SJCRH30 (cell line): Measurements from ENCODE around the gene NXT1. TPM values are rescaled to one million over a fixed set of nuclear protein-coding genes. Genes with fewer than 3 reads are reported as not detected.

Source experiments
- DNase-seq, 2 experiments: peaks; one replicate each; pipeline ENCODE4 v3.0.0-alpha.2; 2015 to 2020
- H3K27ac ChIP-seq: fragments of 250-450 bp; sonication (Bioruptor Pico); 2 replicates; pipeline ENCODE4 v1.5.1; 2020; ENCODE audit warnings: mild to moderate bottlenecking, moderate library complexity
- H3K27me3 ChIP-seq: fragments of 250-450 bp; sonication (Bioruptor Pico); 2 replicates; pipeline ENCODE4 v1.5.1; 2020; ENCODE audit warnings: mild to moderate bottlenecking, moderate library complexity
- H3K36me3 ChIP-seq: fragments of 250-450 bp; sonication (Bioruptor Pico); 2 replicates; pipeline ENCODE4 v1.5.1; 2020; ENCODE audit warnings: mild to moderate bottlenecking, moderate library complexity
- H3K4me1 ChIP-seq: fragments of 250-450 bp; sonication (Bioruptor Pico); 2 replicates; pipeline ENCODE4 v1.5.1; 2020; ENCODE audit warnings: mild to moderate bottlenecking, moderate library complexity
- H3K4me3 ChIP-seq: fragments of 250-450 bp; sonication (Bioruptor Pico); 2 replicates; pipeline ENCODE4 v1.5.1; 2020; ENCODE audit warnings: mild to moderate bottlenecking, moderate library complexity
- H3K9me3 ChIP-seq: fragments of 250-450 bp; sonication (Bioruptor Pico); replicated peaks from 2 replicates; pipeline ENCODE4 v1.5.1; 2020; ENCODE audit warnings: mild to moderate bottlenecking, moderate library complexity
- total RNA-seq: library from RNA; depleted of rRNA; stranded (reverse); fragments of >200 nt; shearing (Covaris generic); gene quantifications from 2 replicates; pipeline ENCODE4 v1.2.3, GENCODE V29; 2014

Gene NXT1
- total RNA-seq, 1 experiment from 2014 or later, result 85.9 TPM

- Histone ChIP-seq H3K27ac (no peak overlapping the region), H3K4me3 (no peak overlapping the region), H3K4me1 (peaks cover 20% of the 10 kb centered on the region), H3K27me3 (no peaks in the 10 kb centered on the region), H3K36me3 (no peaks in the 10 kb centered on the region), H3K9me3 (0 out of 2 replicates have a peak, but pooled peaks cover 3% of the 10 kb centered on the region)
- DNase-seq, result no peak
Measured at GRCh38 chr20:23316626-23317025, 34.0 kb upstream of the NXT1 start.

GRCh38 chr20:23317081-23317480 is 33.5 kb upstream of the NXT1 start:
- no peaks in the 10 kb centered on the region for H3K36me3 ChIP-seq

GRCh38 chr20:23318347-23318746 is 32.2 kb upstream of the NXT1 start:
- DNase-seq, result no peak
- Histone ChIP-seq H3K27ac (no peak overlapping the region), H3K4me3 (no peak overlapping the region), H3K4me1 (peaks cover 20% of the 10 kb centered on the region), H3K36me3 (no peaks in the 10 kb centered on the region), H3K27me3 (no peaks in the 10 kb centered on the region), H3K9me3 (0 out of 2 replicates have a peak, but pooled peaks cover 3% of the 10 kb centered on the region)

More at GRCh38 chr20:23317081-23317480, 33.5 kb upstream of the NXT1 start:
- H3K4me3 ChIP-seq, result no peak overlapping the region
- DNase-seq, result no peak
- no peaks in the 10 kb centered on the region for H3K27me3 ChIP-seq
- no peak overlapping the region for H3K27ac ChIP-seq
- H3K9me3 ChIP-seq, result 0 out of 2 replicates have a peak, but pooled peaks cover 3% of the 10 kb centered on the region
- H3K4me1 ChIP-seq, result peaks cover 20% of the 10 kb centered on the region

- Histone ChIP-seq H3K4me1 (peaks cover 20% of the 10 kb centered on the region), H3K9me3 (0 out of 2 replicates have a peak, but pooled peaks cover 3% of the 10 kb centered on the region), H3K27me3 (no peaks in the 10 kb centered on the region), H3K36me3 (no peaks in the 10 kb centered on the region), H3K4me3 (no peak overlapping the region), H3K27ac (peak overlapping the region; percentile 55)
- peak; percentile 91 to 97 for DNase-seq
Measured at GRCh38 chr20:23320317-23320716, 30.3 kb upstream of the NXT1 start.

GRCh38 chr20:23325107-23325506 is 25.5 kb upstream of the NXT1 start:
- Histone ChIP-seq H3K27me3 (no peaks in the 10 kb centered on the region), H3K36me3 (no peaks in the 10 kb centered on the region), H3K27ac (no peak overlapping the region), H3K4me1 (peaks cover 12% of the 10 kb centered on the region), H3K4me3 (no peak overlapping the region), H3K9me3 (0 out of 2 replicates have a peak, but pooled peaks cover 1% of the 10 kb centered on the region)
- DNase-seq, result no peak

- Histone ChIP-seq H3K27me3 (no peaks in the 10 kb centered on the region), H3K9me3 (0 out of 2 replicates have a peak, but pooled peaks cover 4% of the 10 kb centered on the region), H3K4me3 (no peak overlapping the region), H3K27ac (no peak overlapping the region), H3K36me3 (no peaks in the 10 kb centered on the region), H3K4me1 (peaks cover 8% of the 10 kb centered on the region; the same call in 1 of the 2 replicates)
- no peak for DNase-seq
Measured at GRCh38 chr20:23326774-23327173, 23.8 kb upstream of the NXT1 start.

- no peaks in the 10 kb centered on the region for H3K27me3 ChIP-seq
- no peak overlapping the region for H3K4me3 ChIP-seq
- H3K4me1 ChIP-seq, result peaks cover 8% of the 10 kb centered on the region; the same call in 1 of the 2 replicates
- no peak for DNase-seq
- no peaks in the 10 kb centered on the region for H3K36me3 ChIP-seq
- H3K9me3 ChIP-seq, result 0 out of 2 replicates have a peak, but pooled peaks cover 4% of the 10 kb centered on the region
- H3K27ac ChIP-seq, result no peak overlapping the region
Measured at GRCh38 chr20:23327617-23328333, 22.8 kb upstream of the NXT1 start.

GRCh38 chr20:23331450-23332350 is 18.9 kb upstream of the NXT1 start:
- no peak for DNase-seq
- 0 out of 2 replicates have a peak, but pooled peaks cover 4% of the 10 kb centered on the region for H3K9me3 ChIP-seq

GRCh38 chr20:23332467-23332866 is 18.1 kb upstream of the NXT1 start:
- Histone ChIP-seq H3K4me3 (no peak overlapping the region), H3K4me1 (no peaks in the 10 kb centered on the region), H3K36me3 (no peaks in the 10 kb centered on the region), H3K27ac (no peak overlapping the region), H3K9me3 (0 out of 2 replicates have a peak, but pooled peaks cover 4% of the 10 kb centered on the region), H3K27me3 (no peaks in the 10 kb centered on the region)
- no peak for DNase-seq

More at GRCh38 chr20:23331450-23332350, 18.9 kb upstream of the NXT1 start:
- Histone ChIP-seq H3K27ac (no peak overlapping the region), H3K36me3 (no peaks in the 10 kb centered on the region), H3K4me3 (no peak overlapping the region), H3K4me1 (no peaks in the 10 kb centered on the region), H3K27me3 (no peaks in the 10 kb centered on the region)

- Histone ChIP-seq H3K4me1 (no peaks in the 10 kb centered on the region), H3K27ac (no peak overlapping the region)
- no peak for DNase-seq
Measured at GRCh38 chr20:23334111-23334510, 16.5 kb upstream of the NXT1 start.

GRCh38 chr20:23335521-23335920 is 15.1 kb upstream of the NXT1 start:
- Histone ChIP-seq H3K9me3 (no peaks in the 10 kb centered on the region), H3K4me1 (peaks cover 4% of the 10 kb centered on the region; the same call in 1 of the 2 replicates), H3K27me3 (no peaks in the 10 kb centered on the region), H3K4me3 (no peak overlapping the region), H3K36me3 (no peaks in the 10 kb centered on the region), H3K27ac (no peak overlapping the region)
- DNase-seq, result no peak

More at GRCh38 chr20:23334111-23334510, 16.5 kb upstream of the NXT1 start:
- Histone ChIP-seq H3K4me3 (no peak overlapping the region), H3K27me3 (no peaks in the 10 kb centered on the region), H3K9me3 (0 out of 2 replicates have a peak, but pooled peaks cover 4% of the 10 kb centered on the region), H3K36me3 (no peaks in the 10 kb centered on the region)

GRCh38 chr20:23336476-23336875 is 14.1 kb upstream of the NXT1 start:
- no peaks in the 10 kb centered on the region for H3K36me3 ChIP-seq
- no peak overlapping the region for H3K4me3 ChIP-seq
- no peaks in the 10 kb centered on the region for H3K27me3 ChIP-seq

GRCh38 chr20:23337312-23337711 is 13.3 kb upstream of the NXT1 start:
- no peaks in the 10 kb centered on the region for H3K9me3 ChIP-seq
- H3K27ac ChIP-seq, result no peak overlapping the region
- peaks cover 4% of the 10 kb centered on the region; the same call in 1 of the 2 replicates for H3K4me1 ChIP-seq
- no peaks in the 10 kb centered on the region for H3K27me3 ChIP-seq
- no peak overlapping the region for H3K4me3 ChIP-seq
- no peak for DNase-seq
- no peaks in the 10 kb centered on the region for H3K36me3 ChIP-seq

More at GRCh38 chr20:23336476-23336875, 14.1 kb upstream of the NXT1 start:
- H3K27ac ChIP-seq, result no peak overlapping the region
- no peak for DNase-seq
- H3K9me3 ChIP-seq, result no peaks in the 10 kb centered on the region
- H3K4me1 ChIP-seq, result peaks cover 4% of the 10 kb centered on the region; the same call in 1 of the 2 replicates

GRCh38 chr20:23339986-23340385 is 10.6 kb upstream of the NXT1 start:
- no peak for DNase-seq
- Histone ChIP-seq H3K4me1 (peaks cover 4% of the 10 kb centered on the region; the same call in 1 of the 2 replicates), H3K36me3 (no peaks in the 10 kb centered on the region), H3K27ac (no peak overlapping the region), H3K27me3 (no peaks in the 10 kb centered on the region), H3K4me3 (no peak overlapping the region), H3K9me3 (no peaks in the 10 kb centered on the region)
